OCI-LY7 (cell line): ENCODE measurements around the gene FAM25A.

Experiments
- CTCF ChIP-seq: fragments of 200-600 bp; sonication (generic); conservative IDR thresholded peaks from 2 replicates; pipeline ENCODE4 v1.5.1; 2014; ENCODE audit warnings: mild to moderate bottlenecking, antibody characterized with exemption, low read length, moderate library complexity, mixed read lengths
- EZH2phosphoT487 ChIP-seq: fragments of 200-600 bp; sonication (generic); IDR thresholded peaks from 2 replicates; pipeline ENCODE4 v1.6.1; 2018; ENCODE audit warnings: low read depth, borderline replicate concordance, mild to moderate bottlenecking, mixed run types, antibody characterized with exemption, low read length, moderate library complexity, mixed read lengths

- no peak for TF ChIP-seq CTCF
- TF ChIP-seq EZH2phosphoT487 = no peak
These were observed 11.0 kb downstream of the FAM25A start for GRCh38 chr10:87030912-87031635.
